G401.6 (cell line): ENCODE measurements around the gene MED19.
"Not testable (repeated sequence)": the region's sequence is repeated elsewhere in the genome, so short reads cannot be mapped to it uniquely, and the experiment has no call there.

Experiments
- FAIRE-seq: peaks from 2 replicates; lab custom pipeline; 2012; peaks lifted over from hg19 to GRCh38; lab: Jason Lieb, UNC

Gene MED19

DNA sequence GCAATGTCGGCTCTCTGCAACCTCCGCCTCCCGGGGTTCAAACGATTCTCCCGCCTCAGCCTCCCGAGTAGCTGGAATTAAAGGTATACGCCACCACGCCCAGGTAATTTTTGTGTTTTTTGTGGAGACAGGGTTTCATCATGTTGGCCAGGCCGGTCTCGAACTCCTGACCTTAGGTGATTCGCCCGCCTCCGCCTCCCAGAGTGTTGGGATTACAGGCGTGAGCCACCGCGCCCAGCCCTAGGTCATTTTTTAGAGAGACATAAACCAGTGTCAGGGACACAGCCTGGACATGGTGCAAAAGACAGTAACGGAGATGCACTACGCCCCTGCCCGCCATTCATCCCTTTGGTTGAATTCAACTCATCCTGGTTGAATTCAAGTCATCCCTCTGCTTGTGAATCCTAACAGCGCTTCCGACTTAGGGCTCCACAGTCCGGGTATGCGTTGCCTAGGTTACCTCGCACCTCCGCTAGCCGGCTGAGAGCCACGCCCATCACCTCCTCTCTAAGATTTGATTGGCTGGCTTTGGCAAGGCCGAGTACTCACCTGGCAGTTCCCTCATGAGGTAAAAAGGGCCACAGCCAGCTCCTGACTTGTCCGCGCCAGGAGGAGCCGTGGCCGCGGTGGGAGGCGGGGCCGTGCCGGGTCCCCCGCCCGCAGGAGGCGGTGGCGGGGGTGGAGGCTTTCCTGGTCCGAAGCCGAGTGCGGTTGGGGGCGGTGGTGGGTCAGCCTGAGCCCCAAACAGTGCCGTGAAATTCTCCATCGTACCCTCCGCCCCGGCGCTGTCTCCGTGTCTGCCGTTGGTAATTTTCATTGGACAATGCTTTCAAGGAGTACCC, at the start of gene MED19:
TSS of gene MED19 (minus strand) at position 802 of the 842 bp plus-strand sequence. CDS start at position 766, 36 bp downstream.
- no peak for FAIRE-seq

GRCh38 chr11:57758174-57758573, 46.2 kb upstream of the MED19 start:
- no peak for FAIRE-seq

DNA sequence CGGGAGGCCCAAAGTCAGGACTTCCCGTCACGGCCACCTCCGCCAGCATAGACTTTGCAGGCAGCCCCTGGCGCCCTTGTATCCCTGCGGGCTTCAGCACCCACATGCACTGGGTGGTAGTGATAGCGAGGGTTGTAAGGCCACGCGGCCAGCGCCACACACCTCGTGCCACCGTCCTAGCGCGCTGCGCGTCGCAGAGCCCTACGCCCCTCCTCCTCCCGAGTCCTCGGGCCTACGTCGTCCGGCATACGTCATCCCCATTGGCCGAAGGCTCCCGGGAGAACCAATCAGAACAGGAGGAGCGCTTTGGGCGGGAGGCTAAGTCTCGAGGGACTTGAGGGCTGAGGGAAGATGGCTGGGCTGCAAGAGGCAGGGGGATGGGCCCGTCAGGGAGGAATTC, 40.9 kb upstream of the MED19 start:
- no peak for FAIRE-seq

GRCh38 chr11:57751676-57752253, 39.8 kb upstream of the MED19 start, which contains the start of gene BTBD18:
Gene BTBD18, minus strand, starts transcription at chr11:57751819. Its CDS starts 631 bp downstream, at chr11:57751188.
- FAIRE-seq, result peak; percentile 56

DNA sequence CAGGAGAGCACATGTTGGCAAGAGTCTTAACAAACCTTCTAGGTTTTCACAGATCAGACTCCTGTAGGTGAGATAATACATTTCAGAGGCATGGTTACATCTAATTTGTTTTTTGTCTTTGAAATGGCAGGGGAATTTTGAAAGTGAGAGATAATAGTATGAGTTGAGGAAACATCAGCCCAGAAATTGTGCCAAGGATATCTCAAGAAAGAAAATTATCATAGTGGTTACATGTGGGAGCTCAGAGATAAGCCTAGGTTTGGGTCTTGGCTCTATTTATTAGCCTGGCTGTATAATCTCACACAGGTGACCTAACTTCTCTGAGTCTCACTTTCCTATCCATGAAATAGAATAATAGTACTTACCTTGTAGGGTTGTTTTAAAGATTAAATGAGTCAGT, 39.2 kb upstream of the MED19 start:
- FAIRE-seq, result no peak

DNA sequence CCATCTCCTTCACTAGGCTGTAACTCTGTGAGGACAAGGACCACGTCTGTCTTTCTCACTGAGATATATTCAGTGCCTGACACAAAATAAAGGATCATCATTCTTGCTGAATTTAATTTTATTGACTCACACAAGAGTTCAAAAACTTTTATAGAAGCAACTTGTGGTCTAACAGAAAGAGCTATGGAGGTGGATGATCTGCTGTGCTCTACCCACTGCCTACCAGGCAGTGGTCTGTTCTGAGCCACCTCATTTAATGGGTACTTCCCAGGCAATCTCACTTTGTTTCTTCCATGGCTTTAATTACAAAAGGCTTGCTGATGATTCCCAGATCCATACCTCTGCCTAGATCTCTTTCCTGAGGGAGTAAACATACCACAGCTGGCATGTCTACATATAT, 34.9 kb upstream of the MED19 start:
- no peak for FAIRE-seq

DNA sequence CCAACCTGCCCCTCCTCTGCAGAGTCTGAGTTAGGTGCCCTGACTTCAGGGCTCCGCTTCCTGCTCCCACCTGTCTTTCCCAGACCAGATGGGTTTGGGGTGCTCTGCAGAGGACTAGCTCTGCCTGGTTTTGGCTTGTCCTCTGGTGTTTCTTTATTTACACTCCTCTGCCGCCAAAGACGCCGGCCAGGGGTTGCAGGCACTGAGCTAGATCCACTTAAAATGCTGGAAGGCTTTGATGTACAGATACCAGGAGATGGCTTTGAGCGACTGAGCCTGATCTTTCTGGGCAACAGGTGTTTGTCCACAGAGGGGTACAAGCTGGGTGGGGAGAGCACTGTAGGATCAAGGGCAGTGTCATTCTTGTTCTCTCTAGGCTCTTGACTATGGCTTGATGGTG, 33.2 kb upstream of the MED19 start:
- no peak for FAIRE-seq

DNA sequence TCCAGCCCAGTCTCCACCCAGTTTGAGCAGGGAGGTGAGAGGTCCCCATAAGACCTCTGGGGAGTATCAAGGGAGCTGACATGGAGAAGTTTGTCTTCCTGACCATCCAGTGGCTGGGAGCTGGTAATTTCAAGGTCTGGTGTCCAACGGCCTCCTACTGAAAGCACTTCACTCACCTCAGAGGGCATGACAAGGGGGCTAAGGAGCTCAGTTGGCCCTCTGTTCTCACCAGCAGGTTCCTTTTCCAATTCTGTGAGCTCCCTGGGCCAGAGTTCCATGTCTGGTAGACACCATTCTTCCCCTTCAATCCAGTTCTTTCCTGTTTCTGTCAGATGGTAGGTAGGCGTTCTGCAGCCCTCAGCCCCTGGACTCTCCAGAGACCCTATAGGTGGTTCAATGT, 32.3 kb upstream of the MED19 start:
- FAIRE-seq, result no peak

DNA sequence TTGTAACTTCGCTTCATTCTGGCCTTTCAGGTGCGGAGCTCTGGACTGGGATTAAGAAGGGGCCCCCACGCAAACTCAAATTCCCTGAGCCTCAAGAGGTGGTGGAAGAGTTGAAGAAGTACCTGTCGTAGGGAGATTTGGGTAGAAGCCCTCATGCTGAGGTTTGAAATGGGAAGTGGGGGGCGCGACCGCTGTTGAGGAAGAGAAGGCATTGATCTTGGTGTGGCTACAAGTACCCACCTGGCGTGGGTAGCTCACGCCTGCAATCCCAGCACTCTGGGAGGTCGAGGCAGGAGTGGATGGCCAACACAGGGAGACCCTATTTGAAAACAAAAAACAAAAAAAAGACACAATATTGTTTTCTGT, 30.1 kb upstream of the MED19 start:
- FAIRE-seq, result no peak

- FAIRE-seq, result peak; percentile 92
Measured at GRCh38 chr11:57741132-57742086, 29.4 kb upstream of the MED19 start, which contains the start of gene SELENOH. Gene SELENOH, plus strand, starts transcription at chr11:57741491. Its CDS starts 105 bp downstream, at chr11:57741596.

DNA sequence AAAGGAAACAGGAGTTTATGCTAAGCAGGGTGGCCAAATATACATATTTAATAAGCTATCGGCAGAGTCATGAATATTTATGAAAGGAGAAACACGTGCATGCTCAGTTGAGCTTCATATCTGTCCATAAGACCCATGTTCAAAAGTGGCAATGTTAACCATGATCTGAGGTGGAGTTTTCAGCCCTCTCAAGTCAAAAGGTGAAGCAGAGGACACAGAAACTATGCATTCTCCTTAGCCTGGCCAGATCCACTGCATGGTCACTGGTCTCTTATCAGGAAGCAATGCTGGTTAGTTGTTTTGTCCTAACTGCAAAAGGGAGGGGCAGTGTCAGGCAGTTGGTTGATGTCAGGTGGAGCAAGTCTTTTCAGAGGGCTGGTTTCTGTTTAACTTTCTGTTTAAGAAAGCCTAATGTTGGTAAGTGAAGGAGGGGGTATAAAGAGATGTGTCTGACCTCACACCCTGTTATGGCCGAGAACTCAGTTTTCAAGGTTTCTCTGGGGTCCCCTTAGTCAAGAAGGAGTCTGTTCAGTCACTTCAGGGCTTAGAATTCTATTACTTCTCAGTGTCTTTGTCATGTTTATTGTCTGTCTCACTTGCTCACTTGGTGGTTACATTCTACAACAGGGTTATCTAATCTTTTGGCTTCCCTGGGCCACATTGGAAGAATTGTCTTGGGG, 23.7 kb upstream of the MED19 start:
- FAIRE-seq, result no peak

DNA sequence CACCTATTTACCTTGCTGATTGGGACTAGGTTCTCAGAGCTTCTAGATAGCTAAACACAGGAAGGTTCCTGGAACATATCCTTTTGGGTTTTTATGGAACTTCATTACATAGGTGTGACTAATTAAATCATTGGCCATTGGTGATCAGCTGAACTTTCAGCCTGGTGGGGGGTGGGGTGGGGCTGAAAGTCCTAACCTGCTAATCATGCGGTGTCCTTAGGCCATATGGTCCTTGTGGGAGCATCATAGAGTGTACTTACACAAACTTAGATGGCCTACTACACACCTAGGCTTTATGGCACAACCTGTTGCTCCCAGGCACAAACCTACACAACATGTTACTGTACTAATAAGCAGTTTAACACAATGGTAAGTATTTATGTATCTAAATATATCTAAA, 20.6 kb upstream of the MED19 start:
- FAIRE-seq, result no peak

DNA sequence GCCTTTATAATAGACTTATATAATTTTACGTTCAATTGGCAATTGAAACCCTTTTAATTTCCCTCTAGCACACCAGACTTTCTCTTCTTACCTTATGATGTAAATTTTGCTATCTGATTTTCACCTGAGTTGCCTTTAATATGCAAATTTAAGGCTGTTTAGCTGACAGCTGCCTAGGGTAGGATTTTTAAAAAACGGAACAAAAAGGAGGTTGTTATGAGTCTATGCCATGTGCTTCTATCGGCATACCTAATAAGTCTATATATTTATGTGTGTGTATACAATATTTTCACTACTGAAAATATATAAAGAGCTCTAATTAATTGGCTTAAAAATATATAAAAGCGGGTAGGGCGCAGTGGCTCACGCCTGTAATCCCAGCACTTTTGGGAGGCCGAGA, 17.5 kb upstream of the MED19 start:
- FAIRE-seq, result no peak

DNA sequence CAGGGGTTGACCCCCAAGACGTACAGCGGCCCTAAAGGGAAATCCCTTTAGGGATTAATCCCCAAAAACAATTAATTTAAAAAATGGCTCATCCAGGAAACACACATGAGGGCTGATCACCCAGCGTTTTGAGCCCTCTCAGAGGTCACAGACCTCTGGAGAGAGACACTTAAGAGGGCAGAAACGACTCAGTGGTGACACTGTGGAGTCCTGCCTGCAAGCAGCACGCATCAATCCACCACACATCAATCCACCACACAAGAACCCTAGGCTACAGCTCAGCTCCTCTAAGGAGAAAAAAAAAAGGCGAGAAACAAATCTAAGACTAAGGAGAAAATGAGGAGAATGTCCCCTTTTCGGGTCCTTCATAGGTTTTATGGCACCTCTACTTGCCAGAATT, 16.8 kb upstream of the MED19 start:
- no peak for FAIRE-seq

DNA sequence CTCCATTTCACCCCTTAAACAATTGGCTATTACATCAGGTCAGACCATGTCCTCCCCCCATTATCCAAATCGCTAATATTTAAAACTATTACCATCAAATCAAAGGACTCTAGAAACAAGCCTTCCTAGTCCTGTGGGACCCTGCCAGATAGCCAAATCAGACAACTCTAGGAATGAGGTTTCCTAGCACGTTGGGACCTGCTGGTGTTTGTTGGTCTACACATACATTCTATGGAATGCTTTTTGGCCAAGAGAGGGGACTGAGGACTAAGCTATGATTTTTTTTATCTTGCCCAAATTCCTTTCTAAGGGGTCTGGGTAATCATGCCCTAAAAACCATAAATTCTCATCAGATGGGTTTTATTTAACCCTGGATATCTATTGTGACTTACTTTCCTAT, 15.2 kb upstream of the MED19 start:
- no peak for FAIRE-seq

- FAIRE-seq, result not testable (repeated sequence)
Measured at GRCh38 chr11:57716726-57717125, 4.7 kb upstream of the MED19 start.

DNA sequence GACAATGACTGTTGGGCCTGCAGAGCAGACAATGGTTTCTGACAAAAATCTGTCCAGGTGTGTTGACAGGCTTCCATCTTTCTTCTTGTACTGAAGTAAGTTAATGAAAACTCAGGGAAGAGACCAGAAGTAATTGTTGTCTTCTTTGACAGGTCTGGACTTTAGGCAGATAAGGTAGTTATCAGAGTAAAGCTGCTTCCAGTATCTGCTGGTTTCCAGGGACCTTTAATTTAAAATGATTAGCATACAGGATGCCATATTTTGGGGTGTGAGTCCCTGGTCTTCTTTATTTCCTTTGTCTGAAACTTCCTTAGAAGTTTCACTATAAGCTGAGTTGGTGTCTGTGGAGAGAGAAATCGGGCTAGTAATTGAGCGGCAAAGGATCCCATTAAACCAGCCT, 1.8 kb upstream of the MED19 start:
- FAIRE-seq, result no peak

- FAIRE-seq, result peak; percentile 99
Measured at GRCh38 chr11:57712256-57713150, 488 bp upstream of the MED19 start, which contains the start of gene TMX2. Gene TMX2, plus strand, starts transcription at chr11:57712593. Its CDS starts 26 bp downstream, at chr11:57712619.

- FAIRE-seq, result no peak
Measured at GRCh38 chr11:57709802-57710367, 2.1 kb downstream of the MED19 start.

DNA sequence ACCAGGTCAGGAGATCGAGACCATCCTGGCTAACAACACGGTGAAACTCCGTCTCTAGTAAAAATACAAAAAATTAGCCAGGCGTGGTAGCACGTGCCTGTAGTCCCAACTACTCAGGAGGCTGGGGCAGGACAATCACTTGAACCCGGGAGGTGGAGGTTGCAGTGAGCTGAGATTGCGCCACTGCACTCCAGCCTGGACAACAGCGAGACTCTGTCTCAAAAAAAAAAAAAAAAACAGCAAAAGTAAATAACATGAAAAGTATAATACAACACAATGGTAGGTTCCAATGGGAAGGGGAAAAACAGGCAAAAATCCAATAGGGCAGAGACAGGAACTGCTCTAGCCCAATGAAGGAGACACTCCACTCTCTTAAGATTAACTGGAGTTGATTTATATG, 6.6 kb downstream of the MED19 start:
- not testable (repeated sequence) for FAIRE-seq
